GM23248 (cell line): ENCODE results near the gene TUBG2. TPM values are rescaled to one million over a fixed set of nuclear protein-coding genes. Genes with fewer than 3 reads are reported as not detected.

Experiments used
- DNase-seq: peaks from one replicate; pipeline ENCODE4 v3.0.0-alpha.2; 2015
- H2AFZ ChIP-seq: fragments of 200-600 bp; sonication (generic); 2 replicates; pipeline ENCODE4 v1.6.1; 2016; ENCODE audit warnings: antibody characterized with exemption
- H3F3A ChIP-seq: fragments of 200-600 bp; sonication (generic); 2 replicates; pipeline ENCODE4 v1.6.1; 2016; ENCODE audit warnings: mild to moderate bottlenecking, antibody characterized with exemption, mixed run types; ENCODE audit not compliant: insufficient read depth
- H3K27ac ChIP-seq: fragments of 200-600 bp; sonication (generic); 2 replicates; pipeline ENCODE4 v1.5.1; 2016; ENCODE audit warnings: mild to moderate bottlenecking
- H3K27me3 ChIP-seq: fragments of 200-600 bp; sonication (generic); replicated peaks from 2 replicates; pipeline ENCODE4 v1.6.1; 2016; ENCODE audit warnings: mild to moderate bottlenecking; ENCODE audit not compliant: insufficient read depth
- H3K36me3 ChIP-seq: fragments of 200-600 bp; sonication (generic); 2 replicates; pipeline ENCODE4 v1.6.1; 2016; ENCODE audit warnings: low read depth, mild to moderate bottlenecking
- H3K4me1 ChIP-seq: fragments of 200-600 bp; sonication (generic); 2 replicates; pipeline ENCODE4 v1.6.1; 2016; ENCODE audit warnings: mild to moderate bottlenecking; ENCODE audit not compliant: insufficient read depth
- H3K4me2 ChIP-seq: fragments of 200-600 bp; sonication (generic); one replicate; pipeline ENCODE4 v1.6.1; 2016; ENCODE audit warnings: mild to moderate bottlenecking; ENCODE audit not compliant: unreplicated experiment
- H3K4me3 ChIP-seq: fragments of 200-600 bp; sonication (generic); 2 replicates; pipeline ENCODE4 v1.5.1; 2016; ENCODE audit warnings: mild to moderate bottlenecking
- H3K79me2 ChIP-seq: fragments of 200-600 bp; sonication (generic); 2 replicates; pipeline ENCODE4 v1.6.1; 2016; ENCODE audit warnings: mild to moderate bottlenecking; ENCODE audit not compliant: insufficient read depth
- H3K9ac ChIP-seq: fragments of 200-600 bp; sonication (generic); 2 replicates; pipeline ENCODE4 v1.6.1; 2016; ENCODE audit warnings: mild to moderate bottlenecking
- H3K9me2 ChIP-seq: fragments of 200-600 bp; sonication (generic); 2 replicates; pipeline ENCODE4 v1.6.1; 2016; ENCODE audit warnings: mixed run types, mild to moderate bottlenecking, moderate library complexity; ENCODE audit not compliant: insufficient read depth
- H3K9me3 ChIP-seq: fragments of 200-600 bp; sonication (generic); one replicate; pipeline ENCODE4 v1.6.1; 2017; ENCODE audit warnings: low read depth
- H4K20me1 ChIP-seq: fragments of 200-600 bp; sonication (generic); 2 replicates; pipeline ENCODE4 v1.6.0; 2016; ENCODE audit not compliant: insufficient read depth
- EZH2 ChIP-seq: fragments of 200-600 bp; sonication (generic); IDR thresholded peaks from 2 replicates; pipeline ENCODE4 v1.6.1; 2018; ENCODE audit warnings: antibody characterized with exemption, mild to moderate bottlenecking; ENCODE audit not compliant: insufficient read depth, poor library complexity, severe bottlenecking
- EZH2phosphoT487 ChIP-seq: fragments of 200-600 bp; sonication (generic); IDR thresholded peaks from 2 replicates; pipeline ENCODE4 v1.6.1; 2018; ENCODE audit warnings: antibody characterized with exemption, moderate library complexity, mild to moderate bottlenecking, low read depth; ENCODE audit not compliant: insufficient read depth
- whole genome bisulfite sequencing, 2 experiments: methylation state at CpG; one replicate each; pipeline ENCODE4 v1.1.6; 2015 to 2017; ENCODE audit warnings: low lambda C conversion rate in 2 of 2, low coverage in 1 of 2; ENCODE audit errors: missing lambda C conversion rate in 2 of 2; 5-methylcytosine and 5-hydroxymethylcytosine counted together
- in situ Hi-C: fragments of 300-500 bp; cut with MboI; formaldehyde crosslinking; loops from 2 replicates; pipeline ENCODE4 v1.15.0; 2020
- polyA plus RNA-seq: library from polyadenylated mRNA; unstranded; fragments of >200 nt; fragmentation: Nextera tagmentation; extraction: Ambion mirVana; gene quantifications from 2 replicates; pipeline ENCODE4 v1.2.1, GENCODE V29; 2016
- total RNA-seq: library from RNA; depleted of rRNA; stranded (reverse); fragments of >200 nt; shearing (Covaris generic); gene quantifications from 2 replicates; pipeline ENCODE4 v1.2.3, GENCODE V29; 2014

TUBG2 gene
- total and polyA plus RNA-seq, 2 experiments from 2014 or later = 14.4 to 30.9 TPM

GRCh38 chr17:42669705-42669976, 10.6 kb downstream of the TUBG2 start:
- H3K9ac ChIP-seq = no peak overlapping the region
- peaks cover 11% of the 10 kb centered on the region for H3K79me2 ChIP-seq
- H3K4me2 ChIP-seq = no peak overlapping the region
- no peaks in the 10 kb centered on the region for H3K9me2 ChIP-seq
- peaks cover 32% of the 10 kb centered on the region for H3F3A ChIP-seq
- H3K27ac ChIP-seq = no peak overlapping the region
- no peak overlapping the region for H3K4me3 ChIP-seq
- in situ Hi-C loops = no loop called here
- peaks cover 29% of the 10 kb centered on the region for H3K4me1 ChIP-seq
- DNase-seq = no peak
- no peak overlapping the region for H2AFZ ChIP-seq
- WGBS, 2 experiments = 91 to 93% methylated on average over 7 to 12 of the region's 12 CpGs
- no peaks in the 10 kb centered on the region for H3K9me3 ChIP-seq
- H3K27me3 ChIP-seq = no peaks in the 10 kb centered on the region
- no peak for TF ChIP-seq EZH2
- peaks cover 5% of the 10 kb centered on the region; the same call in 1 of the 2 replicates for H3K36me3 ChIP-seq
- no peaks in the 10 kb centered on the region for H4K20me1 ChIP-seq

GRCh38 chr17:42669977-42670788, 11.1 kb downstream of the TUBG2 start:
- DNase-seq = no peak
- H4K20me1 ChIP-seq = no peaks in the 10 kb centered on the region
- TF ChIP-seq EZH2 = no peak
- TF ChIP-seq EZH2phosphoT487 = no peak
- no peak overlapping the region for H3K4me3 ChIP-seq
- in situ Hi-C loops = no loop called here
- WGBS, 2 experiments = 88 to 92% methylated on average over 52 to 84 of the region's 87 CpGs
- no peaks in the 10 kb centered on the region for H3K27me3 ChIP-seq
- H3K79me2 ChIP-seq = peaks cover 15% of the 10 kb centered on the region
- peaks cover 32% of the 10 kb centered on the region for H3F3A ChIP-seq
- no peaks in the 10 kb centered on the region for H3K9me2 ChIP-seq
- no peak overlapping the region for H3K9ac ChIP-seq
- peaks cover 5% of the 10 kb centered on the region; the same call in 1 of the 2 replicates for H3K36me3 ChIP-seq
- no peaks in the 10 kb centered on the region for H3K9me3 ChIP-seq
- no peak overlapping the region for H3K27ac ChIP-seq
- H3K4me2 ChIP-seq = no peak overlapping the region
- H3K4me1 ChIP-seq = peaks cover 34% of the 10 kb centered on the region
- H2AFZ ChIP-seq = no peak overlapping the region

GRCh38 chr17:42670789-42671657, 11.9 kb downstream of the TUBG2 start:
- 91 to 92% methylated on average over 49 to 50 of the region's 50 CpGs for WGBS, 2 experiments
- H3K79me2 ChIP-seq = peaks cover 23% of the 10 kb centered on the region
- peaks cover 32% of the 10 kb centered on the region for H3F3A ChIP-seq
- no peak overlapping the region for H3K4me2 ChIP-seq
- no peaks in the 10 kb centered on the region for H3K27me3 ChIP-seq
- in situ Hi-C loops = no loop called here
- H3K4me1 ChIP-seq = peaks cover 34% of the 10 kb centered on the region
- H4K20me1 ChIP-seq = no peaks in the 10 kb centered on the region
- no peak overlapping the region for H3K9ac ChIP-seq
- H2AFZ ChIP-seq = no peak overlapping the region
- no peak for TF ChIP-seq EZH2
- no peak for TF ChIP-seq EZH2phosphoT487
- no peaks in the 10 kb centered on the region for H3K9me2 ChIP-seq
- H3K4me3 ChIP-seq = no peak overlapping the region
- H3K9me3 ChIP-seq = no peaks in the 10 kb centered on the region
- H3K36me3 ChIP-seq = peaks cover 5% of the 10 kb centered on the region; the same call in 1 of the 2 replicates
- no peak for DNase-seq
- no peak overlapping the region for H3K27ac ChIP-seq

- Histone ChIP-seq H4K20me1 (no peaks in the 10 kb centered on the region), H3K9ac (no peak overlapping the region), H3K9me2 (no peaks in the 10 kb centered on the region), H3K27ac (no peak overlapping the region), H2AFZ (no peak overlapping the region), H3K36me3 (peaks cover under 1% of the 10 kb centered on the region; the same call in 1 of the 2 replicates), H3K4me1 (peaks cover 33% of the 10 kb centered on the region), H3K9me3 (no peaks in the 10 kb centered on the region), H3F3A (peaks cover 25% of the 10 kb centered on the region), H3K4me3 (no peak overlapping the region), H3K4me2 (no peak overlapping the region), H3K79me2 (peaks cover 30% of the 10 kb centered on the region), H3K27me3 (no peaks in the 10 kb centered on the region)
- DNase-seq = no peak
- WGBS, 2 experiments = 86 to 89% methylated on average over 18 to 28 of the region's 28 CpGs
- no peak for TF ChIP-seq EZH2phosphoT487
- TF ChIP-seq EZH2 = no peak
- in situ Hi-C loops = no loop called here
Observed at GRCh38 chr17:42672038-42672437, 13.0 kb downstream of the TUBG2 start.
